MCF 10A (cell line): ENCODE measurements around the gene VPS37D. TPM values are rescaled to one million over a fixed set of nuclear protein-coding genes. Genes with fewer than 3 reads are reported as not detected.

ENCODE experiments used
- BruUV-seq: library from RNA; stranded (reverse); fragments of 400-500 nt; replicated peaks from 2 replicates; lab custom pipeline; 2021; lab: Mats Ljungman, UMichigan
- CTCF ChIA-PET: fragments of 300-600 bp; sonication (Branson Sonifier 250); formaldehyde crosslinking; extraction: SDS; loops from one replicate; lab custom pipeline; 2021; ENCODE audit warnings: antibody characterized with exemption, inconsistent platforms; lab: Yijun Ruan, JAX
- POLR2A ChIA-PET: fragments of 300-600, 350-650 bp; sonication (Branson Sonifier 250); formaldehyde crosslinking; extraction: SDS; loops from one replicate; lab custom pipeline; 2020; ENCODE audit warnings: antibody characterized with exemption, inconsistent platforms; lab: Yijun Ruan, JAX
- DNase-seq: peaks from one replicate; pipeline ENCODE4 v3.0.0-alpha.2; 2018; ENCODE audit not compliant: unreplicated experiment
- H3K27ac Mint-ChIP-seq: one replicate; pipeline ENCODE4 v1.8.0; 2022; ENCODE audit warnings: mild to moderate bottlenecking, low read depth, mixed read lengths; ENCODE audit not compliant: unreplicated experiment
- H3K27me3 Mint-ChIP-seq: one replicate; pipeline ENCODE4 v1.8.0; 2022; ENCODE audit warnings: mixed read lengths; ENCODE audit not compliant: insufficient read depth, unreplicated experiment
- H3K36me3 Mint-ChIP-seq: one replicate; pipeline ENCODE4 v1.8.0; 2022; ENCODE audit warnings: mild to moderate bottlenecking, moderate library complexity, mixed read lengths; ENCODE audit not compliant: insufficient read depth, unreplicated experiment
- H3K4me1 Mint-ChIP-seq: one replicate; pipeline ENCODE4 v1.8.0; 2022; ENCODE audit warnings: mixed read lengths; ENCODE audit not compliant: insufficient read depth, unreplicated experiment
- H3K4me3 Mint-ChIP-seq: one replicate; pipeline ENCODE4 v1.8.0; 2022; ENCODE audit warnings: mild to moderate bottlenecking, moderate library complexity, mixed read lengths; ENCODE audit not compliant: unreplicated experiment
- H3K9me3 Mint-ChIP-seq: one replicate; pipeline ENCODE4 v1.8.0; 2022; ENCODE audit warnings: mixed read lengths; ENCODE audit not compliant: unreplicated experiment
- CTCF ChIP-seq: fragments of 200-600 bp; IDR thresholded peaks from one replicate; pipeline ENCODE4 v1.8.0; 2022; ENCODE audit warnings: antibody characterized with exemption, mild to moderate bottlenecking; ENCODE audit not compliant: unreplicated experiment
- intact Hi-C: fragments of 100-400 bp; cut with micrococcal nuclease; formaldehyde crosslinking; loops from 2 replicates; pipeline ENCODE4 v1.14.1; 2022
- total RNA-seq: library from RNA; stranded (reverse); gene quantifications from 2 replicates; pipeline ENCODE4 v1.2.3, GENCODE V29; 2022

The VPS37D gene
- total RNA-seq, 1 experiment from 2014 or later: 0.44 TPM

- DNase-seq: peak; percentile 93
- CTCF ChIA-PET: interaction anchor here (0.6 to 3.2 kb wide), 4 partner anchors 13 to 364 kb away, joined by 3 to 18 read pairs (median 4); no protein-coding TSS in a partner anchor
- H3K9me3 Mint-ChIP-seq: no peaks in the 10 kb centered on the region
- TF ChIP-seq CTCF: no peak
- no peaks in the 10 kb centered on the region for H3K27me3 Mint-ChIP-seq
- peaks cover 6% of the 10 kb centered on the region for H3K36me3 Mint-ChIP-seq
- peak overlapping the region; percentile 65 for H3K27ac Mint-ChIP-seq
- BruUV-seq: no TSS peak
- peaks cover 34% of the 10 kb centered on the region for H3K4me1 Mint-ChIP-seq
- peak overlapping the region; percentile 71 for H3K4me3 Mint-ChIP-seq
- intact Hi-C loops: loop anchor here (2.0 kb wide), 1 partner anchor 35 kb away; the partner anchor contains the start of genes BUD23 and DNAJC30
- POLR2A ChIA-PET: interaction anchor here (0.6 to 2.7 kb wide), 5 partner anchors 21 to 158 kb away, joined by 3 to 8 read pairs (median 3); partner anchors contain the start of gene ABHD11
Observed at GRCh38 chr7:73717991-73718405, 50.4 kb downstream of the VPS37D start.

GRCh38 chr7:73718438-73718881, 50.8 kb downstream of the VPS37D start:
- CTCF ChIA-PET: interaction anchor here (3.2 kb wide), 1 partner anchor 112 kb away, joined by 18 read pairs; no protein-coding TSS in a partner anchor
- Mint-ChIP-seq H3K27me3 (no peaks in the 10 kb centered on the region), H3K9me3 (no peaks in the 10 kb centered on the region), H3K4me3 (peak overlapping the region; percentile 71), H3K36me3 (peaks cover 6% of the 10 kb centered on the region), H3K4me1 (peaks cover 34% of the 10 kb centered on the region), H3K27ac (peak overlapping the region; percentile 65)
- DNase-seq: no peak
- TSS peak; percentile 76 for BruUV-seq
- TF ChIP-seq CTCF: no peak
- intact Hi-C loops: loop anchor here (2.0 kb wide), 1 partner anchor 36 kb away; the partner anchor contains the start of genes BUD23 and DNAJC30
- POLR2A ChIA-PET: interaction anchor here (0.6 to 2.7 kb wide), 4 partner anchors 20 to 105 kb away, joined by 3 to 8 read pairs (median 3); partner anchors contain the start of gene ABHD11

GRCh38 chr7:73718905-73719805, 51.5 kb downstream of the VPS37D start, which contains the start of gene STX1A:
TSS of gene STX1A (minus strand) at chr7:73719669. CDS start at chr7:73719631, 38 bp downstream.
- H3K27me3 Mint-ChIP-seq: no peaks in the 10 kb centered on the region
- H3K36me3 Mint-ChIP-seq: peaks cover 6% of the 10 kb centered on the region
- POLR2A ChIA-PET: interaction anchor here (0.8 to 1.7 kb wide), 4 partner anchors 20 to 112 kb away, joined by 3 to 10 read pairs (median 4); partner anchors contain the start of genes ABHD11, BUD23 and DNAJC30
- CTCF ChIA-PET: interaction anchor here (0.6 to 1.0 kb wide), 3 partner anchors 15 to 51 kb away, joined by 3 read pairs; partner anchors contain the start of gene VPS37D
- peak; percentile 73 for DNase-seq
- peaks cover 34% of the 10 kb centered on the region for H3K4me1 Mint-ChIP-seq
- intact Hi-C loops: loop anchor here (2.0 kb wide), 1 partner anchor 36 kb away; the partner anchor contains the start of genes BUD23 and DNAJC30
- H3K27ac Mint-ChIP-seq: no peak within 1 kb of the TSS
- BruUV-seq: TSS peak; percentile 58
- no peak for TF ChIP-seq CTCF
- peak within 1 kb of the TSS; percentile 71 for H3K4me3 Mint-ChIP-seq
- no peaks in the 10 kb centered on the region for H3K9me3 Mint-ChIP-seq
